T-helper 9 cell (primary cell): ENCODE data around the gene PIP4K2B.
A peak's percentile ranks its signal among the peaks of the same experiment; 100 is the strongest.
"Not testable (repeated sequence)": the region's sequence is repeated elsewhere in the genome, so short reads cannot be mapped to it uniquely, and the experiment has no call there.

Experiments used
- DNase-seq: peaks from one replicate; pipeline ENCODE4 v3.0.0-alpha.2; 2020
- total RNA-seq, 2 donors: gene quantifications; one replicate each; lab custom pipeline; 2026; lab: John Stamatoyannopoulos, UW

The PIP4K2B gene
- 66.8 to 170 reads per million in 2 donors for total RNA-seq

DNA sequence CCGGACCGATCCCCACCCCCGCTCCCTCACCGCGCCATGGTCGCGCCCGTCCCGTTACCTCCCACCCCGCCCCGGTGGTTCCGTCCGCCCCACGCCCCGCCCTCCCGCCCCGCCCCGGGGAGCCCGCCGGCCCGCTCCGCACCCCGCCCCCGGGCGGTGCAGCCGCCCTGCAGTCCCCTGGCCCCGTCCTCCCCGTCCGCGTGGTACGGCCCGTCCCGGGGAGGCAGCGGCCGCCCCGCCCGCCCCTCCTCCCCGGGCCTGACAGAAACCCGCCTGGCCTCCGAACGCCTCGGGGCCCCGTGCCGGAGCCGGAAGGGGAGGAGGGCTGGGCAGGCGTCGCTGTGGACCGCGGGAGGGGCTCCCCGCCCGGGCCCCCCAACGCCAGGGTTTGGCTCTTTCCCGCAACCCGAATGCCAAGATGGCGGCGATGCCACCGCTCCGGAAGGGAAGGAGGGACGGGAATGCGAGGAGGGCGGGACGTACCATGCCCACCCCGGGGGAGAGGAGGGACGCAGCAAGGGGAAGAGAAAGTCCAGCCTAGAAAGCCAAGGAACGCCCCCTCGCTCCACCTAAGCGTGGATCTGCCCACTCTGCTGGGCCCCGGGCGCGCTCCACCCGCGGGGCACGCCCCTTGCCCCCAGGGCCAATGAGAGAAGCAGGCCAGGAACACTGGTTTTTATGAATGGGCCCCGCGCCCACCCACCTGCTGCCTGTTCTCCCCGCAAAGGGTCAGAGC lies at the start of gene PIP4K2B:
TSS of gene PIP4K2B (minus strand) at position 56 of the 736 bp plus-strand sequence. CDS start 132 bp downstream, outside the sequence.
- peak; percentile 76 for DNase-seq

- DNase-seq = no peak
Measured at GRCh38 chr17:38848557-38848891, 49.2 kb upstream of the PIP4K2B start.

- DNase-seq = no peak
Measured at GRCh38 chr17:38844261-38844757, 45.0 kb upstream of the PIP4K2B start.

DNA sequence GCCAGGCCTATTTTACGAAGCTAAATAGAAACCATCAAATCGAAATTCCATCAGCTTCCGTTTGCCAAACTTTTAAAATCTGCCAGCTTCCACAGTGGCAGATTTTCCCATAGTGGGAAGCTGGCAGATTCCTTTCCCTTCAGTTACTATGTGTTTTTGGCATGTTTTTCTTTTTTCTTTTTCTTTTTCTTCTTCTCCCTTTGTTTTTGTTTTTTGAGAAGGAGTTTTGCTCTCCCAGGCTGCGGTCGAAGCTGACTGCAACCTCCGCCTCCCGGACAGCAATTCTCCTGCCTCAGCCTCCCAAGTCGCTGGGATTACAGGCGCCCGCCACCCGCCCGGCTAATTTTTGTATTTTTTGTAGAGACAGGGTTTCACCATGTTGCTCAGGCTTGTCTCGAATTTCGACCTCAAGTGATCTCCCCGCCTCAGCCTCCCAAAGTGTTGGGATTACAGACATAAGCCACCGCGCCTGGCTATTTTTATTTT lies 26.4 kb upstream of the PIP4K2B start:
- DNase-seq = no peak

- peak; percentile 93 for DNase-seq
Measured at GRCh38 chr17:38824899-38825761, 25.8 kb upstream of the PIP4K2B start, which contains the start of gene CWC25. CWC25 (minus strand) TSS chr17:38825321; CDS start chr17:38825183, 138 bp downstream.

- no peak for DNase-seq
Measured at GRCh38 chr17:38815576-38816193, 16.3 kb upstream of the PIP4K2B start.

GRCh38 chr17:38809828-38810227 lies 10.5 kb upstream of the PIP4K2B start:
- DNase-seq = no peak

DNA sequence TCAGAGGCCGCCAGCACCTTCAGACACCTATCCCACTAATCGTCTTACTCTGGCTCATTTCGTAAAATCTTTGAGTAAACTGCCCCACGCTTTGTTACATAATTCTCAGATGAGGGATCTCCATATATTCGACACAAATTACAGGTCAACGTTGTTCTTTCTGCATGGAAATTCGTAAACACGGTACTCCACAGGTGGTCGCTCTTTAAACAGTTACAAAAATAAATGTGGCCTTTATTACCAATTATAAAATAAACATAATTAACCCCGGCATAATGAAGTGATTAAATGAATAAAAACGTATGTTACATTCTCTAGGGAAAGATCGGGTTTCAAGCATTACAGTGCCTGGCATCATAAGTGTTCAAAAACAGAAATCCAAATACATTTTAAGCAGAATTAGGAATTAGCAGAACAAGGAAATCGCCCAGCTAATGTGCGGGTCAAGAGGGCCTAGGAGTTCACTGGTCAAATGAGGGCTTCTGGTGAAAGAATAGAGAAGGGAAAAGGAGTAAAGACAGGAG lies 943 bp upstream of the PIP4K2B start:
- DNase-seq = no peak

DNA sequence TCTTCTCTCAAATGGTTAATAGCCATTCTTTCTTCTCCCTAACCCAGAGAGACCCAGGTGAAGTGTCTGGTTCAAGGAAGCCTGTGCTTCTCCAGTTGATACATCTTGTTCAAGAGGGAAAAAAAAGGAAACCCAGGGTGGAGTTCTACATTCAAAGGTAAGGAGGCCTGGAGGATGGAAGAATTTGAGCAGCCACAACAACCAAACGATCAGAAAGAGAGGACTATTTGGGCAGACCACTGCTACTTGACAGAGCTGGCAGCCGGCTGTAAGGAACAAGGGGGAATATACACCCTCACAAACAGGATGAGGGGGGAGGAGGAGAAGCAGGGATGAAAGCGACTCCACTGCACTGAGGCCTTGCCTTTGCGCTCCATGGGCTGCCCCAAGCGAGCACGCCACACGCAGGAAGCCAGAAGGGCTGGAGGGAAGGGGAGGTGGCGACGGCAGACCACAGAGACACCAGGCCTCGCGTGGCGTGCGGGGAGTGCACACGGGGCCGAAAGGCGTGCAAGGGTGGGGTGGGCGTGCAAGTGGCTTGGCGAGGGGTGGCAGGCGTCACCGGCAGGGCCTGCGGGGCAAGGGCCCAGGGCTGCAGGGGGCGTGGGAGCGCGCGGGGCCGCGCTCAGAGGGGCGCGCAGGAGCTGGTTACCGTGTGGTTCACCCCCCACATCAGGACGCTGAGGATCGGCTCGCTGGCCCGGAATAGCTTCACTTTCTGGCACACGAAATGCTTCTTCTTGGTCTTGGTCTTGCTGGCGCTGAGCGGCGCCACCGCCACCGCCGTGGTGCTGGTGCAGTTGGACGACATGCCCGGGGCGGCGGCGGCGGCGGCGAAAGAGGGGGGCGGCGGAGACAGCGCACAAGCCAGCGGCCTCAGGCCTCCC lies 499 bp downstream of the PIP4K2B start:
- peak; percentile 51 for DNase-seq

DNA sequence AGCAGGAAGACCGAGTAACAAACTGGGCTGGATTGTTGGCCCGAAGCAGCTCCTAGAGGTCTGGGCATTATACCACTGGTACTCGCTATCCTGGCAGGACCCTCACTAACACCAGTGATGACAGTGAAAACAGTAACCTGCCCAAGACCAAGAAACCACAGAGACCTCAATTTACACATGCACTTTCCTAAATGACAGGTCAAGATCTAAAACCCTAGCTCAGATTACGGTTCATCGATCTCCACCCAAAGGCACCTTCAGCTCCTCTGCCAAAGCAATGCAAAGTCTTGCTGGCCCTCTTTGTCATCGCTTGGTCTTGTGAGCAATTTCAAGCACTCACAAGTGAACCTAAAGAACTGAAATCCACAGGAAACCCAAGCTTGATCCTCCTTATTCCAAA lies 1.5 kb downstream of the PIP4K2B start:
- no peak for DNase-seq

DNA sequence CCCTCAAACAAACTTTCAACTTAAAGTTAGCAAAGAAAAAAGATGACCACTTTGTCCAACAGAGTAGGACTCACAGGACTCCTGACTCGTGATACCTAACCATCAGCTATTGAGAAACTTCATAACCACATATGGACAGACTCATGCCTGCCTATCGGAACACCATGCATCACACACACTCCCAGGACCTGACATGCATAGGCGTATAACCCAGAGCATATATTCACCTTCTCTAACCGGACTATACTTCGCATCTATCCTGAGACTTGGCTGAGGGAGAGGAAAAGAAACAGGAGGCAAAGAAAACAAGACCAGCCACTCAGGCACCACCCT lies 2.2 kb downstream of the PIP4K2B start:
- DNase-seq = no peak

- DNase-seq = no peak
Measured at GRCh38 chr17:38796451-38797157, 2.8 kb downstream of the PIP4K2B start.

- DNase-seq = no peak
Measured at GRCh38 chr17:38794221-38794620, 5.1 kb downstream of the PIP4K2B start.

- no peak for DNase-seq
Measured at GRCh38 chr17:38791162-38791561, 8.2 kb downstream of the PIP4K2B start.

- not testable (repeated sequence) for DNase-seq
Measured at GRCh38 chr17:38790148-38790707, 9.1 kb downstream of the PIP4K2B start.

DNA sequence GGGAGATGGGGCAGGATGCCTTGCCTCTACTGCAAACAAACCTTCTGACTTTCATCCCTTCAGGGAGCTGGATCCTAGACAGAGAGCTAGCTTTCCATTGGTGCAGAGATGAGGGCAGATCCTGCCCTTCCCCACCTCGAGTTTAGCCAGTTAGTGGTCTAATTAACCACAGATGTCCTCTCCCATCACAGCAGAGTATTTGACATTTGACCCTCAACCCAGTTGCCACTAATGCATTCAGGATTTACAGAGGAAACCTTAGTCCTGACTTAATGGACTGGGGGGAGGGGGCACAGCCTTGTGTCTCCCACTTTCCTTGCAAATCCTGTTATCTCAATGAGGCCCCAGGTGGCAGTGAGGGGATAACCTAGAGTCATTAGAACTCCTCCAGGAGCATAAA lies 10.2 kb downstream of the PIP4K2B start:
- no peak for DNase-seq

- DNase-seq = not testable (repeated sequence)
Measured at GRCh38 chr17:38787999-38788398, 11.4 kb downstream of the PIP4K2B start.

DNA sequence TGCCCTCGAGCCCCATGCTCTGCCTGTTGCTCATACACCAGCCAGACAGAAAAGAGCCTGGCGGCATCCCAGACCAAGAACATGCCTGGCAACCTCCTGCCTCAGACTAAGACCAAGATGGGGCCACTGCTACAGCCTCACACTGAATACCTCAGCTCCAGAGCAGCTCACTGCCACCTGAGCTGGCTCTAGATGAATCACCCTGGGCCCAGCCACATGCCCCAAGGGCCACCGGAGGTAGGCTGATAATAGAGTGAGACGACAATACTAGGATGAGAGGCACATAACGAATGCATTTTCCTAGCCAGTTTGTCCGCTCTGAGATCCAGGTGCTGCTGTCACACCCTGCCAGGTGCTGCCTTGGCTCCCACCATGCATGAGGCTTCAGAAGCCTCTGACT lies 13.0 kb downstream of the PIP4K2B start:
- DNase-seq = no peak

- no peak for DNase-seq
Measured at GRCh38 chr17:38783227-38783626, 16.1 kb downstream of the PIP4K2B start.

DNA sequence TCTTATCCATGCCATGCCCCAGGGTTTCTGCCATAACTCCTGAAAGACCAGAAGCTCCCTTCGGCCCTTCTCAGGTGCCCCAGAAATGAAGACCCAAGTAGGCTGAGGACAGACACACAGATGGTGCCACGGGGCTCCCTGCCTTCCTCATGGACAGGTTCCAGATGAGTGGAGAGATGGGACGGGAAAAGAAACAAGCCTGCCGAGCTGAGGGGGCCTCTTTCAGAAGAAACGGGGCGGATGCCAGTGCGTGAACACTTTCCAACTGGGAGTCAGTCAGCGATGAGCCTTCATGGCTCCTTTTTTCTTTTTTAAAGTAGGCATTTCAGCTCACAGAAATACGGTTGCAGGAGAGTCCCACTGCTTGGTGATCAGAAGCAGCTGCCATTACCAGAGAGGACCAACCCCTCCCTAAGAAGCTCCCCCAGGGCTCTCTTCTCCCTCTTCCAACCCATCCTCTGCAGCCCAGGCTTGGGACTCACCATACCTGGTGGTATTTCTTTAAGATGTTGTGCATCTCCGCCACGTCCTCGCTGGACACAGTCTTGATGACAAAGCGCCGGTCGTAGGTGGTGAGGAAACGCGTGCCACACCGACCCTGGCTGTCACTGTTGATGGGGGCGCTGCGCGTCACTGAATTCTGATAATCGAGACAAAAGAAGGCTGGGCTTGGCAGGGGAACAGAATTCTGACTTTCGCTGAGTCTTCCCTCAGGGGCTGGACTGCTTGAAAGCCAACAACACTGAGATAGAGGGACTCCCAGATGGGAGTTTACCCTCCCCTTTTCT lies 19.2 kb downstream of the PIP4K2B start:
- no peak for DNase-seq
